HCEC 1CT (cell line): Measurements from ENCODE around the gene IL1RN.

ENCODE experiments used
- DNase-seq: peaks from one replicate; pipeline ENCODE4 v3.0.0-alpha.2; 2017

Gene IL1RN

DNA sequence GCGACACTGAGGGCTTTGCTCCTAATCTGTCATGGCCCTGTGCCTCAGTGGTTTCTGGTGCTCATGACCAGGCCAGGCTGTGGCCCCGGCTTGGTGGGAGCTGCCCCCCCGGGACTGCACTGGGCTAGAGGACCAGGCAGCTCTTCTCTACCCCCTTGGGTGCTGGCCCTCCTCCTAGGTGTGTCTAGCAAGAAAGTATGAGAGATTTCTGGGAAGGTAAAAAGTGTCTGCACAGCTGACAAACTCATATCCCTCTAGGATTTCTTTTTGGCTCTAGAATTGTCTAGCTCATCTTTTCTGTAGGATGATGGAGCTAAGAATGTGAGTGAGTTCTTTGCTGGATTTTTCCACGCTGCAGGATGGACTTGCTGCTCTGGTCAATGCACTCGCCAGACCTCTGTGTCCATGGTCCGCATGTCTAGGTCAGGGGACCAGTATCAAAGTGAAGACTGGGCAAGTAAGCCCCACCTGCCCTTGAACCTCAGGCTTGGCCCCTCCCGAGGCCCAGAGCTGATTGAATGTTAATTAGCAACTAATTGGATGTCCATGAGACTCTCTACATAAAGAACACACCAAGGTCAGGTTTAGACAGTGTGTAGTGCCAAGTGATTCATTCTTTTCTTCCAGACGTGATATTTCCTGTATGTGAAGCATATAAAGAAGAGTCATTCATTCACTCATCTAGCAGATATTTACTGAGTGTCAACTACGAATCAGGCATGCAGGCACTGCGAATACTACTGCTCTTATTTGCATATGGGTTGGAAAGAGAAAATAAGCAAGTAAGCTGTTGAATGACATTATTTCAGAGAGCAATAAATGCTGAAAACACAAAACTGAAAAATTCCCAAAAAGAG lies 30.7 kb downstream of the IL1RN start:
- DNase-seq = peak; percentile 84

GRCh38 chr2:113158884-113159553 lies 31.6 kb downstream of the IL1RN start:
- peak; percentile 81 for DNase-seq

GRCh38 chr2:113160248-113160647 lies 32.9 kb downstream of the IL1RN start:
- DNase-seq = no peak

DNA sequence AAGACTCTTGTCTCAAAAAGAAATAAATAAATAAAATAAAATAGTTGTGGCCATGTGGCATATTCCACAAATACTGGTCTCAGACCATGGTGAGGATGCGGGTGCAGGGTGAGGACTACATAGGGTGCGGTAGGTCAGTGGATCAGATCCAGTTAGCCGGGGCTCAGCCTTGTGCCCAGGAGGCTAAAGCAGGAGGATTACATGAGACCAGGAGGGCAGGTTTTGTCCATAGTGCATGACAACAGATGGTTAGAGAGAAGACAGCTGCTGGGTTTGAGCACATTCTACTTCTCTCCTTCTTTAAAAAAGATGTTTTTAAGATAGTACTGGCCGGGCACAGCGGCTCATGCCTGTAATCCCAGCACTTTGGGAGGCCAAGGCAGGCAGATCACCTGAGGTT lies 33.6 kb downstream of the IL1RN start:
- DNase-seq = no peak

GRCh38 chr2:113162173-113162572 lies 34.8 kb downstream of the IL1RN start:
- DNase-seq = no peak

DNA sequence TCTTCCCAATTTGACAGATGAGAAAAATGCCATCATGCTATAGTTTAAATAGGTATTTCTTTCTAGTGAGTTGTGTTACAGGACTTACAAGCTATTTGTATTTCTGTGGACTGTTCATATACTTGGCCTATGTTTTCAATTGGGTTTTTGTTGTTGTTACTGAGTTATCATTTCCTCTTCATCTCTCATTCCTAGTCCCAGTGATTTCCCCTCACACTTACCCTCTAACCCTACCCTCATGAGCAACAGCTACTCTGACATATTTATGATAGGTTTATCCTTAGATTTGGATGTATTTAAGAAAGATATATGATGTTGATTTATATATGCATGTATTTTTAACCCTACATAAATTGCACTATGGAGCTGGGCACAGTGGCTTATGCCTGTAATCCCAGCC lies 35.5 kb downstream of the IL1RN start:
- no peak for DNase-seq

DNA sequence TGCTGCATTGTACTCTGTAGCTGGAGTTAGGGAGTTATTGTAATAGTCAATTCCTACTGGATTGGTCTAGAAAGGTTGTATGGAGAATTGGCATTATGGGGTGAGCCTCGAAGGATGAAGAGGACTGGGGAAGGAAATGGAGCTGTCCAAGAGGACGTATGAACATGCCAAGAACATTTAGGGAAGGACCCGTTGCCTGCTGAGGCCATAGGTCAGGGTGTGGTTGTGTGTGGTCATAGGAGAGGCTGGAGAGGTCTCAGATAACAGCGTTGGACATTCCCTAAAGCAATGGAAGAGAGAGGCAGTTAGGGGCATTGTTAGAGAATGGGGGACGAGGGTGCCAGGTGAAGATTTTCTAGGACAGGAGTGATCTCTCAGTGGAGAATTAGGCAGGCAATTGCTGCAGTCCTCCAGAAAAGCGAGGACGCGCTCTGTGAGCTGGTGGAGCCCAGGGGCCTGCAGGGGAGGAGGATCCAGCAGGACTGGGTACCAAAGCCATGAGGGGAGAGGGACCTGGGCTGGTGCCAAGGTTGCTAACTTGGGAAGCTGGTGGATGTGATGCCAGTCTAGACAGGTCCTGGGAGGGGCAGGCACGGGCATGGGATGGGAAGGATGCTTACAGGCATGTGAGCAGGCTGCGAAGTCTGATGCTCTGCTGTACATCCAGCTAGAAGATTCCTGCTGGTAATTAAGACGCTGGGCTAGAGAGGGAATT lies 37.0 kb downstream of the IL1RN start:
- DNase-seq = no peak

DNA sequence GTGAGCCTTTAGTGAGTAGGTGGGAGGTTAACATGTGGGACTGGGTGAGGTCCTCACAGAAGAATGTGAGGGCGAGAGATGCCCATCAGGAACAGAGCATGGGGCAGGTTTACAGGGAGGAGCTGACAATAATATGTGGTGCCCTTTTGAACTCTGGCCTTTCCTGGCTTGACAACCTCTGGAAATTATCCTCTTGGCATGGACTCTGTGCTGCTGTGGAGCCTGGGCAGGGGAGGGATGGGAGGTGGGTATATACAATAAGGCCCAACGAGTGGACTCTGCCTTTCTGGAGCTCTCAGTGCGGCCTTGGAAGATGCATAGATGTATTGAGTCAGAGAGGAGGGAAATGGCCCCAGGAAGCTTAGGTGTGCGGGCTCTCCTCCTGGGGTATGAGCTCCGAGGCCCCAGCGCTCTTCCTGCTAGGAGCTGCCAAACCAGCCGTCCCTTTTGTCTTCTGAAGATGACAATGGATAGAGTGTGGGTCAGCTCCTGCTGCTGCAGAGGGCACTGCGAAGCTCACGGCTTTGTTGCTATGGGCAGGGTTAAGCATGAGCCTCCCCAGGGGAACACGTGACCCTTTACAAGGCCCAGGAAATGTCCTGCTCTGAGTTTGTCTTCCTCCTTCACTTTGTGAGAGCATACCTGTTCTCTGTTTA lies 37.7 kb downstream of the IL1RN start:
- DNase-seq = no peak

DNA sequence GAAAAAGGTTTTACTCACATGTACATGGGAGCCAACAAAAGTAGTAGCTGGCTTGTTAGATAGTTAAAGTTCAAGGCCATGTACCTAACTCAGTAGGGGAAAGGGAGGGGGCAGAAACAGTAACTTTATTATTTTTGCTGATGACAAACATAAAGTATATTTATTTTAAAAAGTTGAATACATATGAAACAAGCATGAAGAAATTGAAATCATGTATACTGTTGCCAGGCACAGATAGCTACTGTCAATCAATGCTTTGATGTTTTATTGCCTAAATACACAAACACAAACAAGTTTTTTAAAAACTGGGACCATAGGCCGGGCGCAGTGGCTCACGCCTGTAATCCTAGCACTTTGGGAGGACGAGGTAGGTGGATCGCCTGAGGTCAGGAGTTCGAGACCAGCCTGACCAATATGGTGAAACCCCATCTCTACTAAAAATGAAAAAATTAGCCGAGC lies 38.8 kb downstream of the IL1RN start:
- no peak for DNase-seq

GRCh38 chr2:113167115-113167932 lies 39.9 kb downstream of the IL1RN start:
- DNase-seq = no peak

GRCh38 chr2:113167962-113168340 lies 40.6 kb downstream of the IL1RN start:
- DNase-seq = no peak

DNA sequence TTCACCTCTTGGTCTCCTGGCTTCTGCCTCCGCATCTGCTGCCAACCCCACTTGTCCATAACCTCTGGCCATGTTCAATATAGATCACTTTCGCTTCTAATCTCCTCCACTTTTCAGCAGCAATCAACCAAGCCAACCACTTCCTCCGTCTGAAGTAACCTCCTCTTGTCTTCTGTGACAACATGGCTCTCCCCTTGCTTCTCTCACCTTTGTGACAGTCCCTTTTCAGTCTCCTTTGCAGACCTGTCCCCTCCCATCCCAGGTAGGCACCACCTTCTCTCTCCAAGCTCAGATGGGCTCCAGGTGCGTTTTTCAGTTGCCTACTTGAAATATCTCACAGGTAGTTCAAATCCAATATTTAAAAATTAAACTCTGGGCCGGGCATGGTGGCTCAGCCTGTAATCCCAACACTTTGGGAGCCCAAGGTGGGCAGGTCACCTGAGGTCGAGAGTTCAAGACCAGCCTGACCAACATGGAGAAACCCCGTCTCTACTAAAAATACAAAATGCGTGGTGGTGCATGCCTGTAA lies 41.7 kb downstream of the IL1RN start:
- DNase-seq = no peak

- no peak for DNase-seq
These were observed 42.2 kb downstream of the IL1RN start for GRCh38 chr2:113169586-113169985.

DNA sequence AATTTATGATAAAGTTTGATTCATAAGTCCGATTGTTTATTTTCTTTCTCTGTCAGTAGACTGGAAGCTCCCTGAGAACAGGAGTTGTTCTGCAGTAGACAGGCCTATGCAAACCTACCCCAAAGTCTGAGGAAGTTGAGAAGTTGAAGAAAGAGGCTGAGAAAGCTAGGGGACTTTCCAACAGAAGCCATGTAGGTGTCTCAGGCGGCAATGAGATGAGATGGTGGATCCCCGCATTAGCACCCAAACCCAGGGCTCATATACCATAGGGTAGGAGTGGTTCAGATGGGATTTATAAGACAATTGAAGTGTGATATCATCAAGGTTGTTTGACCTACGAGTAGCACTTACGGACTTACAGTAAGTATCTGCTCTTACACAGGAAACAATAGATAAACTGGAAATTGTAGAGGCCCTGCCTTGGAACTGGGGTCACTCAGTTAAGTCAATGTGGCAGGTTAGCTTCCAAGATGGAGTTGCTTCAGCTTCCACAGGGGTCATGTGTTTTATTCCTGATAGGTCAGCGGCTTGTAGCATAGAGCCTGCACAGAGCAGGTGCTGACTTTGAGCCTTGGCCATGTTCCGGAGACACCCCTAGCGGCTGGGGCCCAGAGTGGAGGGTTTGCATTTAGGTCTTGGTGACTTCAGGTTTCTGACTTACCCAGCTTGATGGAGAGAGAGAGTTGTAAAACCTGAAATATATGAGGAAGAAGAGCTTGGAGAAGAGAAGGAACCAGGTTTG lies 44.1 kb downstream of the IL1RN start:
- DNase-seq = no peak

DNA sequence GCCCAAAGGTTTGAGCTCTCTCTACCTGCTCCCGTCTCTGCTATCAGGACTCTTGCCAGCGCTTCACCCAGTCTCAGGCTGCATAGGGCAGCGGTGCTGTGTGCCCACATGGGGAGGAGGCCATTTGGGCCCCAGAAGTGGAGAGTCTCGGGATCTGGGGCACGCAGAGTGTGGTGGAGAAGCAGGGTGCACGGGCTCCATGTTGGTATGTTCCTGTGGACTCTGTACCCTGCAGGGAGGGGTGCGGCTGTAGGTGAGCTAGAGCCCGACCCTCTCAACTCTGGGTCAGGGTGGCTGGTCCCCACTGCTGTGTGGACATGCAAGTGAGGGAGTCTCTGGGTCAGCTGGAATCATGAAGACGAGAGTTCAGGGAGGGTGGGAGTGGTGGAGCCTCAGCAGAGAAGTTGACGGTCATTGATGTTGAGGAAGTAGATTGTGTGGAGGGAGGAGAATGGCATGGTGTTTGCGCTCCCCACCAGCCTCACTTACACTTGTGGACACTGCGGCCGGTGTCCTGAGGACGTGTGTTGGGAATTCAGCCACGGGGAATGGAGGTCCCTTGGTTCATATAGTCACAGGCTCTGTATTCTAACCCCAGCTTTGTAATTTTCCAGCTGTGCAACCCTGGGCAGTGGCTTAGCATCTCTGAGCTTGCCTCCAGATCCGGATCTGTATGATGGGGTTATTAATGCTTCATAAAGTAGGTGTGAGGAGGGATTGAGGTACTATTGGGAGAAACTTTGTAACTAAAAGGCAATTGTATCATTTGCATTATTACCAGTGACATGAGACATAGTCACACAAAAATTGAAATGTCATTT lies 45.5 kb downstream of the IL1RN start:
- DNase-seq = no peak

- no peak for DNase-seq
These were observed 46.4 kb downstream of the IL1RN start, which contains the start of gene PSD4 for GRCh38 chr2:113173542-113174375. TSS of gene PSD4 (plus strand) at chr2:113173971. CDS start at chr2:113182457, 8,486 bp downstream.

DNA sequence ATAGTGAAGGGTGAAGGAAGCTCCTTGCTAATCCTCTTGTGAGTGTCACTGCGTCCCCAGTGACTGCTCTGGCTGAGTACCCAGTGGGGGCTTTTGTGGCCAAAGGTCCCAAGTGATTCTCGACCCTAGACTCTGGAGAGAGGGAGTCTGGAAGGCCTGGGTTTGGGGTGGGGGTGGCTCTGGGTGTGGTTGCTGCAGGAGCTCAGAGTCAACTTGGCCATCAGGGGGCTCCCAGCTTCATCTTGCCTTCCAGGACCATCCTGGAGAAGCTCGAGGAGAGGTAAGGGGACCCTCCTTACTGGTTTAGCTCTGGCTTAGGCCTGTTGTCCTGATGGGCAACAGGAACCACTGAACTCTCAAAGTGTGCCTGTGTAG lies 47.0 kb downstream of the IL1RN start:
- DNase-seq = no peak

- DNase-seq = no peak
These were observed 47.7 kb downstream of the IL1RN start for GRCh38 chr2:113175042-113175628.
